Sigmoid colon (tissue), 3 donors: ENCODE results near the gene CLTB.

ENCODE experiments used
- POLR2A ChIP-seq, 2 donors: fragments of 450-650 bp; IDR thresholded peaks; one replicate each; pipeline ENCODE4 v1.6.1; 2016; ENCODE audit warnings: antibody characterized with exemption in 2 of 2, mild to moderate bottlenecking in 2 of 2, moderate library complexity in 2 of 2
- TF ChIP-seq, protein P1 (sequence below), 4 experiments: fragments of 450-650 bp in 3 of 4; fragments of 200-600 bp in 1 of 4; IDR thresholded peaks; one replicate each; pipeline ENCODE4 v1.5.1; 2016 to 2019; ENCODE audit warnings: antibody characterized with exemption in 4 of 4, mild to moderate bottlenecking in 3 of 4, moderate library complexity in 2 of 4

DNA sequence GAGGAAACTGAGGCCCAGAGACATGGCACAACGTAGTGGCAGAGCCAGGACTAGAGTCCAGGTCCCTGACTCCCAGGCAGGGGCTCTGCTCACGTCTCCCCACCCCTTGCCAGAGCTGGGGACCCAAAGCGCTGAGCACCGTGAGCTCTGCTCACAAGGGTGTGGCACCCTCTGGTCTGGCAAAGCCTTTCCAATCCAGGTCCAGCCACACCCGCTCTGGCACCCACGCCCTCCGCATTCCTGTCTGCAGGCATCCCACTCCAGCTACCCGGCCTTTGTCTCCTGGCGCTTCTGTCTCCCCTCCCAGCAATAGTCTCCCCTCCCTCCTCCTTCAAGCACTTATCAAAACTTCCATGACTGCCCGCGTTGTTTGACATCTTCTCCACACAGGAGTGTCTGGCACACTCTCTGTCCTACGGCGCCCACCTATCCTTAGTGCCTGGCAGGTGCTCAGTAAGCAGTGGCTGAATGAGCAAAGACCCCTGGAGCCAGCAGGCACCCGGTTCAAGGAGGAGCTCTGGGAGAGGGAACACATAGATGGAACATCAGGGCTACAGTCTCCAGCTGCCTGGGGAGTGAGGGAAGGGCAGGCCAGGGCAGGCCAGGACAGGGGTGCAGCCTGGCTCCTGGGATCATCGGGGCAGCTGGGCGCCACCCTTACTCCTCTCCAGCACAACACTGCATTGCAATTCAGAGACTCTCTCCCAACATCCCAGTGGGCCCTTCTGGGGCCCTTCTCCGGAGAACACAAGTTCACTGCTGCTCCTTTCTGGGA is 15.8 kb downstream of the CLTB start:
- TF ChIP-seq, protein P1, sequence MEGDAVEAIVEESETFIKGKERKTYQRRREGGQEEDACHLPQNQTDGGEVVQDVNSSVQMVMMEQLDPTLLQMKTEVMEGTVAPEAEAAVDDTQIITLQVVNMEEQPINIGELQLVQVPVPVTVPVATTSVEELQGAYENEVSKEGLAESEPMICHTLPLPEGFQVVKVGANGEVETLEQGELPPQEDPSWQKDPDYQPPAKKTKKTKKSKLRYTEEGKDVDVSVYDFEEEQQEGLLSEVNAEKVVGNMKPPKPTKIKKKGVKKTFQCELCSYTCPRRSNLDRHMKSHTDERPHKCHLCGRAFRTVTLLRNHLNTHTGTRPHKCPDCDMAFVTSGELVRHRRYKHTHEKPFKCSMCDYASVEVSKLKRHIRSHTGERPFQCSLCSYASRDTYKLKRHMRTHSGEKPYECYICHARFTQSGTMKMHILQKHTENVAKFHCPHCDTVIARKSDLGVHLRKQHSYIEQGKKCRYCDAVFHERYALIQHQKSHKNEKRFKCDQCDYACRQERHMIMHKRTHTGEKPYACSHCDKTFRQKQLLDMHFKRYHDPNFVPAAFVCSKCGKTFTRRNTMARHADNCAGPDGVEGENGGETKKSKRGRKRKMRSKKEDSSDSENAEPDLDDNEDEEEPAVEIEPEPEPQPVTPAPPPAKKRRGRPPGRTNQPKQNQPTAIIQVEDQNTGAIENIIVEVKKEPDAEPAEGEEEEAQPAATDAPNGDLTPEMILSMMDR (IDR thresholded peaks at IDR 0.05): no peak
- no peak for TF ChIP-seq POLR2A (IDR thresholded peaks at IDR 0.05)
